HG03432 (cell line): ENCODE data around the gene SORCS2.

Experiments
- ATAC-seq: cut with Tn5 transposase; IDR thresholded peaks from one replicate; pipeline ENCODE4 v1.9.1; 2021; ENCODE audit warnings: mild to moderate bottlenecking, moderate library complexity; ENCODE audit not compliant: unreplicated experiment

Gene SORCS2

GRCh38 chr4:7515390-7515902, 323.1 kb downstream of the SORCS2 start:
- ATAC-seq, result no peak

- no peak for ATAC-seq
These were observed 323.9 kb downstream of the SORCS2 start for GRCh38 chr4:7516096-7516772.

- ATAC-seq, result no peak
These were observed 324.4 kb downstream of the SORCS2 start for GRCh38 chr4:7516773-7517144.

GRCh38 chr4:7518871-7519637, 326.7 kb downstream of the SORCS2 start:
- ATAC-seq, result no peak

GRCh38 chr4:7519638-7520376, 327.5 kb downstream of the SORCS2 start:
- ATAC-seq, result no peak

- ATAC-seq, result no peak
These were observed 329.3 kb downstream of the SORCS2 start for GRCh38 chr4:7521666-7522065.

GRCh38 chr4:7522452-7523220, 330.3 kb downstream of the SORCS2 start:
- ATAC-seq, result no peak

GRCh38 chr4:7523526-7523925, 331.2 kb downstream of the SORCS2 start:
- ATAC-seq, result no peak

- ATAC-seq, result no peak
These were observed 331.8 kb downstream of the SORCS2 start for GRCh38 chr4:7524064-7524682.

GRCh38 chr4:7524843-7525242, 332.5 kb downstream of the SORCS2 start:
- ATAC-seq, result no peak

- ATAC-seq, result no peak
These were observed 334.2 kb downstream of the SORCS2 start for GRCh38 chr4:7526491-7526890.

GRCh38 chr4:7526929-7527535, 334.7 kb downstream of the SORCS2 start:
- no peak for ATAC-seq

- no peak for ATAC-seq
These were observed 337.2 kb downstream of the SORCS2 start for GRCh38 chr4:7529368-7530080.

- no peak for ATAC-seq
These were observed 337.7 kb downstream of the SORCS2 start for GRCh38 chr4:7530082-7530481.

- ATAC-seq, result no peak
These were observed 338.7 kb downstream of the SORCS2 start for GRCh38 chr4:7530932-7531639.

- ATAC-seq, result no peak
These were observed 339.3 kb downstream of the SORCS2 start for GRCh38 chr4:7531640-7531994.

- no peak for ATAC-seq
These were observed 339.7 kb downstream of the SORCS2 start for GRCh38 chr4:7532043-7532442.

GRCh38 chr4:7533267-7533666, 340.9 kb downstream of the SORCS2 start:
- no peak for ATAC-seq

GRCh38 chr4:7535094-7535493, 342.8 kb downstream of the SORCS2 start:
- no peak for ATAC-seq
